Thymus (tissue), 14 donors: ENCODE measurements around the gene CCNYL1. TPM values are rescaled to one million over a fixed set of nuclear protein-coding genes. Genes with fewer than 3 reads are reported as not detected.

Source experiments
- DNase-seq, 9 donors: peaks; one replicate each; pipeline ENCODE4 v3.0.0-alpha.2; 2013; ENCODE audit warnings: low spot score in 9 of 9, low read depth in 6 of 9, missing footprints in 1 of 9
- H3K27ac ChIP-seq, 2 donors: one replicate each; pipeline ENCODE4 v1.5.1; 2013; ENCODE audit warnings: control low read depth in 1 of 2, low read depth in 1 of 2, low read length in 1 of 2, mild to moderate bottlenecking in 1 of 2, moderate library complexity in 1 of 2
- H3K27me3 ChIP-seq, 2 donors: one replicate each; pipeline ENCODE4 v1.5.1; 2013; ENCODE audit warnings: low read length in 1 of 2; ENCODE audit not compliant: control insufficient read depth in 2 of 2, insufficient read depth in 1 of 2
- H3K36me3 ChIP-seq, 2 donors: one replicate each; pipeline ENCODE4 v1.5.1; 2013; ENCODE audit warnings: low read length in 1 of 2, mild to moderate bottlenecking in 1 of 2, moderate library complexity in 1 of 2; ENCODE audit not compliant: control insufficient read depth in 2 of 2, insufficient read depth in 2 of 2
- H3K4me1 ChIP-seq, 2 donors: one replicate each; pipeline ENCODE4 v1.5.1; 2013; ENCODE audit warnings: low read length in 2 of 2; ENCODE audit not compliant: control insufficient read depth in 2 of 2, insufficient read depth in 2 of 2
- H3K4me3 ChIP-seq, 2 donors: one replicate each; pipeline ENCODE4 v1.5.1; 2013; ENCODE audit warnings: low read length in 2 of 2, control low read depth in 1 of 2, mild to moderate bottlenecking in 1 of 2
- H3K9me3 ChIP-seq, 2 donors: one replicate each; pipeline ENCODE4 v1.5.1; 2013; ENCODE audit warnings: low read length in 1 of 2, mild to moderate bottlenecking in 1 of 2; ENCODE audit not compliant: control insufficient read depth in 2 of 2, insufficient read depth in 1 of 2
- WGBS: extraction: QIAGEN DNeasy Blood & Tissue Kit; methylation state at CpG from one replicate; pipeline ENCODE4 v1.1.7; 2013; 5-methylcytosine and 5-hydroxymethylcytosine counted together
- long read RNA-seq, 10 donors: transcript quantifications; one replicate each; lab custom pipeline, GENCODE V29; 2026
- polyA plus RNA-seq: library from polyadenylated mRNA; stranded (reverse); fragments of 200-250 nt; gene quantifications from one replicate; pipeline ENCODE4 v1.2.3, GENCODE V29; 2013
- total RNA-seq: library from RNA; stranded (reverse); fragments of 120-200 nt; gene quantifications from one replicate; pipeline ENCODE4 v1.2.4, GENCODE V29; 2013
- donor health status: healthy.

Gene CCNYL1
- 6.7 TPM for total RNA-seq
- 10.5 TPM for polyA plus RNA-seq
- long read RNA-seq, donor 1, result 0 reads
- long read RNA-seq, donor 2, partial matches to known transcripts, result 5 of 9 reads
- long read RNA-seq, donor 2, other reads (novel, unspliced or antisense), result 0 of 9 reads
- long read RNA-seq, donor 3, result 0 reads
- long read RNA-seq, donor 4, result 0 reads
- long read RNA-seq, donor 5, partial matches to known transcripts, result 6 of 6 reads
- long read RNA-seq, donor 5, other reads (novel, unspliced or antisense), result 0 of 6 reads
- long read RNA-seq, donor 6, partial matches to known transcripts, result 0 of 2 reads
- long read RNA-seq, donor 6, other reads (novel, unspliced or antisense), result 0 of 2 reads
- long read RNA-seq, donor 7, partial matches to known transcripts, result 0 of 2 reads
- long read RNA-seq, donor 7, other reads (novel, unspliced or antisense), result 0 of 2 reads
- long read RNA-seq, donor 8, partial matches to known transcripts, result 0 of 1 reads
- long read RNA-seq, donor 8, other reads (novel, unspliced or antisense), result 0 of 1 reads
- long read RNA-seq, donor 9, result 0 reads
- long read RNA-seq, donor 10, partial matches to known transcripts, result 0 of 1 reads
- long read RNA-seq, donor 10, other reads (novel, unspliced or antisense), result 0 of 1 reads

GRCh38 chr2:207710814-207711740, at the start of gene CCNYL1:
CCNYL1 (plus strand) TSS chr2:207711640; CDS start chr2:207711897, 257 bp downstream.
- under 1% methylated on average over 60 of the region's 60 CpGs for WGBS
- Histone ChIP-seq H3K4me3 (peak within 1 kb of the TSS; percentile 86 to 96), H3K9me3 (no peaks in the 10 kb centered on the region), H3K36me3 (no peaks in the 10 kb centered on the region), H3K4me1 (peaks cover 6 to 14% of the 10 kb centered on the region in 2 donors), H3K27me3 (no peaks in the 10 kb centered on the region), H3K27ac (peak within 1 kb of the TSS; percentile 81 to 86)
- peak; percentile 80 to 98 (median 95) for DNase-seq

GRCh38 chr2:207662203-207662602, 49.2 kb upstream of the CCNYL1 start:
- Histone ChIP-seq H3K9me3 (no peaks in the 10 kb centered on the region), H3K4me1 (no peaks in the 10 kb centered on the region), H3K27ac (no peak overlapping the region), H3K4me3 (no peak overlapping the region), H3K36me3 (no peaks in the 10 kb centered on the region), H3K27me3 (no peaks in the 10 kb centered on the region)
- DNase-seq, result peak in 1 of 9 donors; percentile 11
- 88% methylated on average over 2 of the region's 2 CpGs for WGBS

- WGBS, result 87% methylated on average over 5 of the region's 5 CpGs
- Histone ChIP-seq H3K9me3 (no peaks in the 10 kb centered on the region), H3K4me1 (no peaks in the 10 kb centered on the region), H3K4me3 (no peak overlapping the region), H3K27ac (no peak overlapping the region), H3K36me3 (no peaks in the 10 kb centered on the region), H3K27me3 (no peaks in the 10 kb centered on the region)
- no peak for DNase-seq
Measured at GRCh38 chr2:207663870-207664545, 47.4 kb upstream of the CCNYL1 start.

GRCh38 chr2:207670887-207671286, 40.6 kb upstream of the CCNYL1 start:
- Histone ChIP-seq H3K27ac (no peak overlapping the region), H3K36me3 (no peaks in the 10 kb centered on the region), H3K9me3 (no peaks in the 10 kb centered on the region), H3K4me1 (no peaks in the 10 kb centered on the region), H3K4me3 (no peak overlapping the region), H3K27me3 (no peaks in the 10 kb centered on the region)
- no peak for DNase-seq
- WGBS, result 94% methylated on average over 6 of the region's 6 CpGs

- H3K27me3 ChIP-seq, result no peaks in the 10 kb centered on the region
- H3K4me3 ChIP-seq, result no peak overlapping the region
- H3K36me3 ChIP-seq, result no peaks in the 10 kb centered on the region
- DNase-seq, result no peak
- WGBS, result 98% methylated on average over 2 of the region's 2 CpGs
- H3K9me3 ChIP-seq, result no peaks in the 10 kb centered on the region
- H3K27ac ChIP-seq, result no peak overlapping the region
- H3K4me1 ChIP-seq, result no peaks in the 10 kb centered on the region
Measured at GRCh38 chr2:207673431-207673830, 38.0 kb upstream of the CCNYL1 start.

- no peak overlapping the region for H3K4me3 ChIP-seq
- H3K9me3 ChIP-seq, result no peaks in the 10 kb centered on the region
- DNase-seq, result no peak
- no peaks in the 10 kb centered on the region for H3K27me3 ChIP-seq
- no peaks in the 10 kb centered on the region for H3K36me3 ChIP-seq
- H3K27ac ChIP-seq, result no peak overlapping the region
- H3K4me1 ChIP-seq, result no peaks in the 10 kb centered on the region
Measured at GRCh38 chr2:207674266-207674774, 37.1 kb upstream of the CCNYL1 start.

- no peaks in the 10 kb centered on the region for H3K27me3 ChIP-seq
- no peaks in the 10 kb centered on the region for H3K9me3 ChIP-seq
- 91% methylated on average over 2 of the region's 2 CpGs for WGBS
- no peak for DNase-seq
- H3K36me3 ChIP-seq, result no peaks in the 10 kb centered on the region
- H3K27ac ChIP-seq, result no peak overlapping the region
- no peak overlapping the region for H3K4me3 ChIP-seq
- H3K4me1 ChIP-seq, result no peaks in the 10 kb centered on the region
Measured at GRCh38 chr2:207674826-207675225, 36.6 kb upstream of the CCNYL1 start.

GRCh38 chr2:207676827-207677354, 34.5 kb upstream of the CCNYL1 start:
- Histone ChIP-seq H3K9me3 (no peaks in the 10 kb centered on the region), H3K27ac (no peak overlapping the region), H3K4me3 (no peak overlapping the region), H3K36me3 (no peaks in the 10 kb centered on the region), H3K27me3 (peaks cover 0 to 8% of the 10 kb centered on the region in 2 donors), H3K4me1 (no peaks in the 10 kb centered on the region)
- DNase-seq, result no peak
- 87% methylated on average over 5 of the region's 5 CpGs for WGBS
